Measurements from ENCODE around the gene TNFSF11.

Gene TNFSF11

GRCh38 chr13:42638886-42639285 lies 64.9 kb downstream of the TNFSF11 start:
- no CpG with 5 or more reads among the region's 1 CpG for WGBS, 2 experiments (ENCODE audit: insufficient coverage in 2 of 2)
- Histone ChIP-seq H3K4me3 (ENCODE audit: extremely low read depth, insufficient read depth, low read length, poor library complexity, severe bottlenecking) (no peak overlapping the region), H3K9me3 (ENCODE audit: control insufficient read depth, low read length) (peaks cover 8% of the 10 kb centered on the region), H3K36me3 (ENCODE audit: control insufficient read depth, insufficient read depth, low read length) (no peaks in the 10 kb centered on the region), H3K27ac (ENCODE audit: low read depth, low read length, severe bottlenecking) (no peak overlapping the region), H3K4me1 (ENCODE audit: control insufficient read depth, insufficient read depth, low read length, poor library complexity, severe bottlenecking) (no peaks in the 10 kb centered on the region)

GRCh38 chr13:42643076-42643475 lies 69.1 kb downstream of the TNFSF11 start:
- 97 to 98% methylated on average over 11 to 12 of the region's 14 CpGs for WGBS, 2 experiments (ENCODE audit: insufficient coverage in 2 of 2)
- H3K9me3 ChIP-seq (ENCODE audit: control insufficient read depth, low read length), result peaks cover 8% of the 10 kb centered on the region
- H3K4me1 ChIP-seq (ENCODE audit: control insufficient read depth, insufficient read depth, low read length, poor library complexity, severe bottlenecking), result no peaks in the 10 kb centered on the region

GRCh38 chr13:42644841-42645240 lies 70.9 kb downstream of the TNFSF11 start:
- Histone ChIP-seq H3K36me3 (ENCODE audit: control insufficient read depth, insufficient read depth, low read length) (no peaks in the 10 kb centered on the region), H3K4me1 (ENCODE audit: control insufficient read depth, insufficient read depth, low read length, poor library complexity, severe bottlenecking) (no peaks in the 10 kb centered on the region), H3K27ac (ENCODE audit: low read depth, low read length, severe bottlenecking) (no peak overlapping the region), H3K9me3 (ENCODE audit: control insufficient read depth, low read length) (peaks cover 8% of the 10 kb centered on the region), H3K4me3 (ENCODE audit: extremely low read depth, insufficient read depth, low read length, poor library complexity, severe bottlenecking) (no peak overlapping the region)
- WGBS, 2 experiments (ENCODE audit: insufficient coverage in 2 of 2), result 80 to 100% methylated on average over 1 of the region's 3 CpGs

More at GRCh38 chr13:42643076-42643475, 69.1 kb downstream of the TNFSF11 start:
- H3K27ac ChIP-seq (ENCODE audit: low read depth, low read length, severe bottlenecking), result no peak overlapping the region
- no peaks in the 10 kb centered on the region for H3K36me3 ChIP-seq (ENCODE audit: control insufficient read depth, insufficient read depth, low read length)
- H3K4me3 ChIP-seq (ENCODE audit: extremely low read depth, insufficient read depth, low read length, poor library complexity, severe bottlenecking), result no peak overlapping the region

- H3K4me1 ChIP-seq (ENCODE audit: control insufficient read depth, insufficient read depth, low read length, poor library complexity, severe bottlenecking), result no peaks in the 10 kb centered on the region
- H3K36me3 ChIP-seq (ENCODE audit: control insufficient read depth, insufficient read depth, low read length), result no peaks in the 10 kb centered on the region
- H3K27ac ChIP-seq (ENCODE audit: low read depth, low read length, severe bottlenecking), result no peak overlapping the region
- H3K9me3 ChIP-seq (ENCODE audit: control insufficient read depth, low read length), result peaks cover 7% of the 10 kb centered on the region
- H3K4me3 ChIP-seq (ENCODE audit: extremely low read depth, insufficient read depth, low read length, poor library complexity, severe bottlenecking), result no peak overlapping the region
- 100% methylated on average over 1 of the region's 1 CpG; no CpG with 5 or more reads in 1 of the 2 experiments for WGBS, 2 experiments (ENCODE audit: insufficient coverage in 2 of 2)
Measured at GRCh38 chr13:42645717-42646116, 71.8 kb downstream of the TNFSF11 start.

- no peak overlapping the region for H3K27ac ChIP-seq (ENCODE audit: low read depth, low read length, severe bottlenecking)
- no peaks in the 10 kb centered on the region for H3K9me3 ChIP-seq (ENCODE audit: control insufficient read depth, low read length)
- no peak overlapping the region for H3K4me3 ChIP-seq (ENCODE audit: extremely low read depth, insufficient read depth, low read length, poor library complexity, severe bottlenecking)
- no peaks in the 10 kb centered on the region for H3K4me1 ChIP-seq (ENCODE audit: control insufficient read depth, insufficient read depth, low read length, poor library complexity, severe bottlenecking)
- H3K36me3 ChIP-seq (ENCODE audit: control insufficient read depth, insufficient read depth, low read length), result no peaks in the 10 kb centered on the region
Measured at GRCh38 chr13:42649141-42649540, 75.2 kb downstream of the TNFSF11 start.

GRCh38 chr13:42649831-42650230 lies 75.9 kb downstream of the TNFSF11 start:
- no peaks in the 10 kb centered on the region for H3K36me3 ChIP-seq (ENCODE audit: control insufficient read depth, insufficient read depth, low read length)
- WGBS, 2 experiments (ENCODE audit: insufficient coverage in 2 of 2), result 86 to 100% methylated on average over 1 of the region's 1 CpG

GRCh38 chr13:42650506-42650905 lies 76.6 kb downstream of the TNFSF11 start:
- H3K4me1 ChIP-seq (ENCODE audit: control insufficient read depth, insufficient read depth, low read length, poor library complexity, severe bottlenecking), result no peaks in the 10 kb centered on the region
- no peaks in the 10 kb centered on the region for H3K9me3 ChIP-seq (ENCODE audit: control insufficient read depth, low read length)
- H3K27ac ChIP-seq (ENCODE audit: low read depth, low read length, severe bottlenecking), result no peak overlapping the region
- no peak overlapping the region for H3K4me3 ChIP-seq (ENCODE audit: extremely low read depth, insufficient read depth, low read length, poor library complexity, severe bottlenecking)
- 80 to 100% methylated on average over 3 of the region's 3 CpGs for WGBS, 2 experiments (ENCODE audit: insufficient coverage in 2 of 2)
- H3K36me3 ChIP-seq (ENCODE audit: control insufficient read depth, insufficient read depth, low read length), result no peaks in the 10 kb centered on the region

More at GRCh38 chr13:42649831-42650230, 75.9 kb downstream of the TNFSF11 start:
- Histone ChIP-seq H3K4me1 (ENCODE audit: control insufficient read depth, insufficient read depth, low read length, poor library complexity, severe bottlenecking) (no peaks in the 10 kb centered on the region), H3K27ac (ENCODE audit: low read depth, low read length, severe bottlenecking) (no peak overlapping the region), H3K9me3 (ENCODE audit: control insufficient read depth, low read length) (no peaks in the 10 kb centered on the region), H3K4me3 (ENCODE audit: extremely low read depth, insufficient read depth, low read length, poor library complexity, severe bottlenecking) (no peak overlapping the region)

- Histone ChIP-seq H3K9me3 (ENCODE audit: control insufficient read depth, low read length) (no peaks in the 10 kb centered on the region), H3K27ac (ENCODE audit: low read depth, low read length, severe bottlenecking) (no peak overlapping the region), H3K36me3 (ENCODE audit: control insufficient read depth, insufficient read depth, low read length) (no peaks in the 10 kb centered on the region), H3K4me3 (ENCODE audit: extremely low read depth, insufficient read depth, low read length, poor library complexity, severe bottlenecking) (no peak overlapping the region), H3K4me1 (ENCODE audit: control insufficient read depth, insufficient read depth, low read length, poor library complexity, severe bottlenecking) (no peaks in the 10 kb centered on the region)
- WGBS, 2 experiments (ENCODE audit: insufficient coverage in 2 of 2), result 94 to 100% methylated on average over 4 to 5 of the region's 6 CpGs
Measured at GRCh38 chr13:42651936-42652641, 78.1 kb downstream of the TNFSF11 start.

- Histone ChIP-seq H3K9me3 (ENCODE audit: control insufficient read depth, low read length) (no peaks in the 10 kb centered on the region), H3K4me3 (ENCODE audit: extremely low read depth, insufficient read depth, low read length, poor library complexity, severe bottlenecking) (no peak overlapping the region), H3K36me3 (ENCODE audit: control insufficient read depth, insufficient read depth, low read length) (no peaks in the 10 kb centered on the region), H3K4me1 (ENCODE audit: control insufficient read depth, insufficient read depth, low read length, poor library complexity, severe bottlenecking) (no peaks in the 10 kb centered on the region), H3K27ac (ENCODE audit: low read depth, low read length, severe bottlenecking) (no peak overlapping the region)
- WGBS, 2 experiments (ENCODE audit: insufficient coverage in 2 of 2), result 80 to 83% methylated on average over 1 of the region's 1 CpG
Measured at GRCh38 chr13:42652642-42653415, 78.9 kb downstream of the TNFSF11 start.

- H3K36me3 ChIP-seq (ENCODE audit: control insufficient read depth, insufficient read depth, low read length), result no peaks in the 10 kb centered on the region
- H3K4me1 ChIP-seq (ENCODE audit: control insufficient read depth, insufficient read depth, low read length, poor library complexity, severe bottlenecking), result no peaks in the 10 kb centered on the region
- 64 to 72% methylated on average over 2 of the region's 3 CpGs for WGBS, 2 experiments (ENCODE audit: insufficient coverage in 2 of 2)
- H3K4me3 ChIP-seq (ENCODE audit: extremely low read depth, insufficient read depth, low read length, poor library complexity, severe bottlenecking), result no peak overlapping the region
- H3K27ac ChIP-seq (ENCODE audit: low read depth, low read length, severe bottlenecking), result no peak overlapping the region
- no peaks in the 10 kb centered on the region for H3K9me3 ChIP-seq (ENCODE audit: control insufficient read depth, low read length)
Measured at GRCh38 chr13:42653679-42654078, 79.7 kb downstream of the TNFSF11 start.

- no peak overlapping the region for H3K4me3 ChIP-seq (ENCODE audit: extremely low read depth, insufficient read depth, low read length, poor library complexity, severe bottlenecking)
- H3K36me3 ChIP-seq (ENCODE audit: control insufficient read depth, insufficient read depth, low read length), result no peaks in the 10 kb centered on the region
- H3K9me3 ChIP-seq (ENCODE audit: control insufficient read depth, low read length), result no peaks in the 10 kb centered on the region
- no peaks in the 10 kb centered on the region for H3K4me1 ChIP-seq (ENCODE audit: control insufficient read depth, insufficient read depth, low read length, poor library complexity, severe bottlenecking)
- H3K27ac ChIP-seq (ENCODE audit: low read depth, low read length, severe bottlenecking), result no peak overlapping the region
Measured at GRCh38 chr13:42654212-42654611, 80.3 kb downstream of the TNFSF11 start.

All from mesodermal cell (in vitro differentiated cells).